HG03378 (cell line): ENCODE data around the gene MICALL2.
"Not testable (repeated sequence)": the region's sequence is repeated elsewhere in the genome, so short reads cannot be mapped to it uniquely, and the experiment has no call there.

Source experiments
- ATAC-seq: cut with Tn5 transposase; IDR thresholded peaks from one replicate; pipeline ENCODE4 v1.9.1; 2021; ENCODE audit warnings: mild to moderate bottlenecking, moderate library complexity; ENCODE audit not compliant: unreplicated experiment

Gene MICALL2

GRCh38 chr7:1449951-1450350 lies 9.3 kb downstream of the MICALL2 start:
- ATAC-seq = no peak

- ATAC-seq = no peak
Measured at GRCh38 chr7:1449501-1449900, 9.8 kb downstream of the MICALL2 start.

- no peak for ATAC-seq
Measured at GRCh38 chr7:1448958-1449357, 10.3 kb downstream of the MICALL2 start.

GRCh38 chr7:1447551-1448244 lies 11.6 kb downstream of the MICALL2 start:
- ATAC-seq = no peak

- ATAC-seq = no peak
Measured at GRCh38 chr7:1447112-1447511, 12.2 kb downstream of the MICALL2 start.

GRCh38 chr7:1446620-1447032 lies 12.6 kb downstream of the MICALL2 start:
- no peak for ATAC-seq

GRCh38 chr7:1446026-1446425 lies 13.2 kb downstream of the MICALL2 start:
- not testable (repeated sequence) for ATAC-seq

GRCh38 chr7:1445341-1445740 lies 13.9 kb downstream of the MICALL2 start:
- ATAC-seq = no peak

- ATAC-seq = no peak
Measured at GRCh38 chr7:1444925-1445322, 14.3 kb downstream of the MICALL2 start.

- ATAC-seq = no peak
Measured at GRCh38 chr7:1444214-1444924, 14.9 kb downstream of the MICALL2 start.

GRCh38 chr7:1443587-1444200 lies 15.6 kb downstream of the MICALL2 start:
- ATAC-seq = not testable (repeated sequence)

GRCh38 chr7:1442355-1443124 lies 16.7 kb downstream of the MICALL2 start:
- no peak for ATAC-seq

- ATAC-seq = no peak
Measured at GRCh38 chr7:1441615-1442354, 17.5 kb downstream of the MICALL2 start.

GRCh38 chr7:1440620-1441019 lies 18.6 kb downstream of the MICALL2 start:
- no peak for ATAC-seq

- ATAC-seq = no peak
Measured at GRCh38 chr7:1439373-1440363, 19.6 kb downstream of the MICALL2 start.

GRCh38 chr7:1438821-1439220 lies 20.4 kb downstream of the MICALL2 start:
- ATAC-seq = no peak

- ATAC-seq = no peak
Measured at GRCh38 chr7:1438208-1438607, 21.1 kb downstream of the MICALL2 start.

GRCh38 chr7:1437155-1437880 lies 22.0 kb downstream of the MICALL2 start:
- ATAC-seq = no peak

GRCh38 chr7:1436608-1437007 lies 22.7 kb downstream of the MICALL2 start:
- ATAC-seq = no peak
